Natural killer cell (primary cell): ENCODE data around the gene POP4. TPM values are rescaled to one million over a fixed set of nuclear protein-coding genes. Genes with fewer than 3 reads are reported as not detected.

Source experiments
- ATAC-seq, 3 donors: fragments of 150-1000 bp in 2 of 3; fragments of 200-7000 bp in 1 of 3; cut with Tn5 transposase; 1 replicate in 1 of 3; 2 replicates in 2 of 3; pipeline ENCODE4 v1.10.0; 2021; ENCODE audit warnings: mild to moderate bottlenecking in 2 of 3, moderate library complexity in 2 of 3
- DNase-seq, 2 donors: peaks; one replicate each; pipeline versions ENCODE4 v3.0.0 to v3.0.0-alpha.2; 2013 to 2021; ENCODE audit warnings: mixed read lengths in 1 of 2
- H3K27ac ChIP-seq: one replicate; pipeline ENCODE4 v1.5.1; 2013; ENCODE audit warnings: mild to moderate bottlenecking, low read length
- H3K27me3 ChIP-seq: one replicate; pipeline ENCODE4 v1.6.1; 2013; ENCODE audit warnings: low read length; ENCODE audit not compliant: control insufficient read depth, insufficient read depth
- H3K36me3 ChIP-seq: one replicate; pipeline ENCODE4 v1.6.1; 2013; ENCODE audit warnings: low read length; ENCODE audit not compliant: control insufficient read depth, insufficient read depth
- H3K4me1 ChIP-seq: one replicate; pipeline ENCODE4 v1.6.1; 2013; ENCODE audit warnings: low read length; ENCODE audit not compliant: control insufficient read depth, insufficient read depth
- H3K4me3 ChIP-seq: one replicate; pipeline ENCODE4 v1.5.1; 2013; ENCODE audit warnings: low read length
- H3K9me3 ChIP-seq: one replicate; pipeline ENCODE4 v1.6.1; 2013; ENCODE audit warnings: low read length; ENCODE audit not compliant: control insufficient read depth, insufficient read depth
- H3K27ac Mint-ChIP-seq, 2 donors: one replicate each; pipeline ENCODE4 v1.8.0; 2022; ENCODE audit warnings: mild to moderate bottlenecking in 2 of 2, mixed read lengths in 2 of 2, moderate library complexity in 1 of 2
- H3K27me3 Mint-ChIP-seq, 2 donors: one replicate each; pipeline ENCODE4 v1.8.0; 2022; ENCODE audit warnings: low read depth in 2 of 2, mixed read lengths in 2 of 2
- H3K36me3 Mint-ChIP-seq: one replicate; pipeline ENCODE4 v1.8.0; 2022; ENCODE audit warnings: mixed read lengths
- H3K4me1 Mint-ChIP-seq, 2 donors: one replicate each; pipeline ENCODE4 v1.8.0; 2022; ENCODE audit warnings: mixed read lengths in 2 of 2
- H3K4me3 Mint-ChIP-seq: one replicate; pipeline ENCODE4 v1.8.0; 2022; ENCODE audit warnings: mild to moderate bottlenecking, moderate library complexity, mixed read lengths
- H3K9me3 Mint-ChIP-seq, 2 donors: one replicate each; pipeline ENCODE4 v1.8.0; 2022; ENCODE audit warnings: mixed read lengths in 2 of 2
- CTCF ChIP-seq: fragments of 200-600 bp; IDR thresholded peaks from one replicate; pipeline ENCODE4 v1.8.0; 2022; ENCODE audit warnings: antibody characterized with exemption
- WGBS: methylation state at CpG from one replicate; pipeline ENCODE4 v1.1.7; 2013; ENCODE audit warnings: missing lambda C conversion rate; ENCODE audit not compliant: insufficient coverage; 5-methylcytosine and 5-hydroxymethylcytosine counted together
- intact Hi-C: fragments of 100-400 bp; cut with micrococcal nuclease; formaldehyde crosslinking; loops from one replicate; pipeline ENCODE4 v1.14.2; 2022
- total RNA-seq, 4 donors: library from RNA; stranded (reverse); fragments of 120-200 nt in 1 of 4; gene quantifications; one replicate each; pipeline versions ENCODE4 v1.2.3 to v1.2.4, GENCODE V29; 2013 to 2022

The POP4 gene
- total RNA-seq, 3 donors from 2014 or later (not counting 1 experiment from before 2014, with no cell fraction given): 46.4 to 60.1 (median 46.4) TPM

- Mint-ChIP-seq H3K36me3 (no peaks in the 10 kb centered on the region), H3K4me1 (peaks cover 14 to 19% of the 10 kb centered on the region in 2 donors), H3K27me3 (peaks cover 0 to 6% of the 10 kb centered on the region in 2 donors), H3K4me3 (no peak overlapping the region), H3K27ac (no peak overlapping the region), H3K9me3 (no peaks in the 10 kb centered on the region)
- H3K27me3 ChIP-seq: no peaks in the 10 kb centered on the region
- H3K9me3 ChIP-seq: no peaks in the 10 kb centered on the region
- H3K36me3 ChIP-seq: no peaks in the 10 kb centered on the region
- H3K4me3 ChIP-seq: no peak overlapping the region
- 80% methylated on average over 2 of the region's 2 CpGs for WGBS
- H3K4me1 ChIP-seq: peaks cover 5% of the 10 kb centered on the region
- no peak for TF ChIP-seq CTCF
- ATAC-seq (no peak), DNase-seq (no peak)
- H3K27ac ChIP-seq: no peak overlapping the region
- intact Hi-C loops: no loop called here
Observed at GRCh38 chr19:29641597-29641996, 35.5 kb downstream of the POP4 start.

- Mint-ChIP-seq H3K4me3 (no peak overlapping the region), H3K4me1 (peaks cover 14 to 19% of the 10 kb centered on the region in 2 donors), H3K27ac (no peak overlapping the region), H3K27me3 (peaks cover 0 to 6% of the 10 kb centered on the region in 2 donors), H3K9me3 (no peaks in the 10 kb centered on the region), H3K36me3 (no peaks in the 10 kb centered on the region)
- no peak for DNase-seq
- intact Hi-C loops: no loop called here
- Histone ChIP-seq H3K36me3 (no peaks in the 10 kb centered on the region), H3K27me3 (no peaks in the 10 kb centered on the region), H3K4me1 (peaks cover 5% of the 10 kb centered on the region), H3K4me3 (no peak overlapping the region), H3K9me3 (no peaks in the 10 kb centered on the region), H3K27ac (no peak overlapping the region)
- 92% methylated on average over 7 of the region's 7 CpGs for WGBS
- no peak for TF ChIP-seq CTCF
- no peak for ATAC-seq
Observed at GRCh38 chr19:29643361-29643935, 37.4 kb downstream of the POP4 start.

GRCh38 chr19:29644210-29644609 lies 38.1 kb downstream of the POP4 start:
- no peaks in the 10 kb centered on the region for H3K27me3 ChIP-seq
- intact Hi-C loops: no loop called here
- Mint-ChIP-seq H3K36me3 (no peaks in the 10 kb centered on the region), H3K4me3 (no peak overlapping the region), H3K9me3 (no peaks in the 10 kb centered on the region), H3K27me3 (peaks cover 0 to 6% of the 10 kb centered on the region in 2 donors), H3K4me1 (peaks cover 14 to 19% of the 10 kb centered on the region in 2 donors), H3K27ac (no peak overlapping the region)
- no peak overlapping the region for H3K27ac ChIP-seq
- no peak for TF ChIP-seq CTCF
- H3K9me3 ChIP-seq: no peaks in the 10 kb centered on the region
- ATAC-seq: no peak
- H3K36me3 ChIP-seq: no peaks in the 10 kb centered on the region
- 90% methylated on average over 6 of the region's 6 CpGs for WGBS
- no peak for DNase-seq
- H3K4me3 ChIP-seq: no peak overlapping the region
- H3K4me1 ChIP-seq: peaks cover 5% of the 10 kb centered on the region

GRCh38 chr19:29645491-29645867 lies 39.4 kb downstream of the POP4 start:
- Mint-ChIP-seq H3K36me3 (no peaks in the 10 kb centered on the region), H3K4me1 (peaks cover 18 to 23% of the 10 kb centered on the region in 2 donors), H3K4me3 (no peak overlapping the region), H3K27me3 (peaks cover 0 to 6% of the 10 kb centered on the region in 2 donors), H3K27ac (peak overlapping the region in 1 of 2 donors; percentile 6), H3K9me3 (no peaks in the 10 kb centered on the region)
- H3K27me3 ChIP-seq: no peaks in the 10 kb centered on the region
- WGBS: 71% methylated on average over 5 of the region's 5 CpGs
- H3K36me3 ChIP-seq: no peaks in the 10 kb centered on the region
- no peaks in the 10 kb centered on the region for H3K9me3 ChIP-seq
- no peak overlapping the region for H3K27ac ChIP-seq
- no peak for DNase-seq
- H3K4me1 ChIP-seq: peaks cover 9% of the 10 kb centered on the region
- TF ChIP-seq CTCF: no peak
- no peak overlapping the region for H3K4me3 ChIP-seq
- ATAC-seq: no peak
- intact Hi-C loops: no loop called here
